B cell (primary cell): ENCODE data around the gene CAMTA2. TPM values are rescaled to one million over a fixed set of nuclear protein-coding genes. Genes with fewer than 3 reads are reported as not detected.

ENCODE experiments used
- ATAC-seq: fragments of 200-7000 bp; cut with Tn5 transposase; one replicate; pipeline ENCODE4 v1.10.0; 2021; ENCODE audit warnings: low read depth, mild to moderate bottlenecking, moderate number of reproducible peaks, moderate library complexity
- CTCF ChIA-PET: fragments of 350-600 bp; sonication (Branson Sonifier 250); formaldehyde crosslinking; loops from one replicate; lab custom pipeline; 2021; ENCODE audit warnings: antibody characterized with exemption, inconsistent platforms; lab: Charles Lee
- POLR2A ChIA-PET: fragments of 350-600 bp; sonication (Branson Sonifier 250); formaldehyde crosslinking; loops from one replicate; lab custom pipeline; 2021; ENCODE audit warnings: antibody characterized with exemption; lab: Charles Lee
- DNase-seq: peaks from one replicate; pipeline ENCODE4 v3.0.0; 2013
- H2AFZ ChIP-seq: 2 replicates; pipeline ENCODE4 v1.6.1; 2012; ENCODE audit warnings: mild to moderate bottlenecking, low read depth, low read length; ENCODE audit not compliant: insufficient read depth, poor library complexity, severe bottlenecking
- H3K27ac ChIP-seq, 2 donors: 1 replicate in 1 of 2; 2 replicates in 1 of 2; pipeline ENCODE4 v1.5.1; 2012 to 2013; ENCODE audit warnings: low read length in 2 of 2, mild to moderate bottlenecking in 2 of 2, moderate library complexity in 1 of 2
- H3K27me3 ChIP-seq, 4 experiments: fragments of 200-600 bp in 1 of 4; sonication (generic) in 1 of 4; replicated peaks in 1 of 4; 1 replicate in 2 of 4; 2 replicates in 2 of 4; pipeline versions ENCODE4 v1.6.1 to v1.7.0; 2013 to 2016; ENCODE audit warnings: low read length in 3 of 4, mild to moderate bottlenecking in 2 of 4, mixed read lengths in 1 of 4, moderate library complexity in 1 of 4; ENCODE audit not compliant: insufficient read depth in 4 of 4, control insufficient read depth in 3 of 4; ENCODE audit errors: control extremely low read depth in 1 of 4
- H3K36me3 ChIP-seq, 2 experiments: replicated peaks in 1 of 2; 1 replicate in 1 of 2; 2 replicates in 1 of 2; pipeline versions ENCODE4 v1.6.1 to v1.7.1; 2013; ENCODE audit warnings: low read length in 1 of 2; ENCODE audit not compliant: insufficient read depth in 2 of 2, control insufficient read depth in 1 of 2; ENCODE audit errors: control extremely low read depth in 1 of 2, extremely low read depth in 1 of 2
- H3K4me1 ChIP-seq, 2 donors: fragments of 200-600 bp in 1 of 2; sonication (generic) in 1 of 2; 1 replicate in 1 of 2; 2 replicates in 1 of 2; pipeline versions ENCODE4 v1.5.1 to v1.6.1; 2013 to 2017; ENCODE audit warnings: low read length in 2 of 2; ENCODE audit not compliant: control insufficient read depth in 2 of 2, insufficient read depth in 2 of 2
- H3K4me2 ChIP-seq: replicated peaks from 2 replicates; pipeline ENCODE3; 2012; ENCODE audit warnings: mild to moderate bottlenecking, low read depth, low read length; ENCODE audit not compliant: poor library complexity, severe bottlenecking
- H3K4me3 ChIP-seq, 5 experiments: fragments of 200-600 bp in 1 of 5; sonication (generic) in 1 of 5; 1 replicate in 3 of 5; 2 replicates in 2 of 5; pipeline versions ENCODE4 v1.5.1 to v1.7.0; 2011 to 2016; ENCODE audit warnings: low read length in 4 of 5, mild to moderate bottlenecking in 4 of 5, low read depth in 2 of 5, control low read depth in 1 of 5, moderate library complexity in 1 of 5; ENCODE audit not compliant: insufficient read depth in 1 of 5; ENCODE audit errors: control extremely low read depth in 1 of 5, extremely low read depth in 1 of 5
- H3K79me2 ChIP-seq: fragments of 200-600 bp; sonication (generic); one replicate; pipeline ENCODE4 v1.6.0; 2016; ENCODE audit warnings: low read length; ENCODE audit not compliant: control insufficient read depth, insufficient read depth
- H3K9ac ChIP-seq: fragments of 200-600 bp; sonication (generic); 2 replicates; pipeline ENCODE4 v1.6.1; 2017; ENCODE audit warnings: mild to moderate bottlenecking, low read length, moderate library complexity
- H3K9me3 ChIP-seq, 3 donors: one replicate each; pipeline versions ENCODE4 v1.6.1 to v1.7.1; 2013; ENCODE audit warnings: low read length in 2 of 3; ENCODE audit not compliant: control insufficient read depth in 2 of 3, insufficient read depth in 1 of 3; ENCODE audit errors: control extremely low read depth in 1 of 3
- H4K20me1 ChIP-seq: 2 replicates; pipeline ENCODE4 v1.6.0; 2012; ENCODE audit warnings: mild to moderate bottlenecking, low read length; ENCODE audit not compliant: insufficient read depth, control insufficient read depth, poor library complexity, severe bottlenecking
- H3K27ac Mint-ChIP-seq: one replicate; pipeline ENCODE4 v1.8.0; 2021; ENCODE audit warnings: mixed read lengths
- H3K27me3 Mint-ChIP-seq: one replicate; pipeline ENCODE4 v1.8.0; 2021; ENCODE audit warnings: mixed read lengths
- H3K4me1 Mint-ChIP-seq: one replicate; pipeline ENCODE4 v1.8.0; 2021; ENCODE audit warnings: mixed read lengths
- H3K4me3 Mint-ChIP-seq: one replicate; pipeline ENCODE4 v1.8.0; 2021; ENCODE audit warnings: mixed read lengths
- H3K9me3 Mint-ChIP-seq: one replicate; pipeline ENCODE4 v1.8.0; 2022; ENCODE audit warnings: mixed read lengths; ENCODE audit not compliant: insufficient read depth
- EZH2 ChIP-seq: IDR thresholded peaks from 2 replicates; pipeline ENCODE4 v1.6.1; 2012; ENCODE audit warnings: borderline replicate concordance, low read depth, mild to moderate bottlenecking, moderate library complexity, low read length; ENCODE audit not compliant: insufficient read depth, poor library complexity, severe bottlenecking
- WGBS: methylation state at CpG from one replicate; pipeline ENCODE4 v1.1.5; 2013; ENCODE audit warnings: missing lambda C conversion rate; ENCODE audit not compliant: insufficient coverage; 5-methylcytosine and 5-hydroxymethylcytosine counted together
- intact Hi-C: fragments of 100-400 bp; cut with micrococcal nuclease; formaldehyde crosslinking; loops from one replicate; pipeline ENCODE4 v1.10.0; 2022
- polyA plus RNA-seq: library from polyadenylated mRNA; depleted of rRNA; stranded (reverse); fragments of >200 nt; gene quantifications from 2 replicates; pipeline ENCODE4 v1.2.3, GENCODE V29; 2012
- total RNA-seq, 2 donors: library from RNA; stranded (reverse); fragments of 120-200 nt in 1 of 2; gene quantifications; 1 replicate in 1 of 2; 2 replicates in 1 of 2; pipeline versions ENCODE4 v1.2.3 to v1.2.4, GENCODE V29; 2013 to 2022
- TF ChIP-seq, protein P1 (sequence below): fragments of 200-600 bp; IDR thresholded peaks from one replicate; pipeline ENCODE4 v1.8.0; 2022; ENCODE audit warnings: antibody characterized with exemption, mild to moderate bottlenecking

CAMTA2 gene
- total and polyA plus RNA-seq, 2 donors (not counting 1 experiment from before 2014, with no cell fraction given): 48.3 to 57.9 TPM

DNA sequence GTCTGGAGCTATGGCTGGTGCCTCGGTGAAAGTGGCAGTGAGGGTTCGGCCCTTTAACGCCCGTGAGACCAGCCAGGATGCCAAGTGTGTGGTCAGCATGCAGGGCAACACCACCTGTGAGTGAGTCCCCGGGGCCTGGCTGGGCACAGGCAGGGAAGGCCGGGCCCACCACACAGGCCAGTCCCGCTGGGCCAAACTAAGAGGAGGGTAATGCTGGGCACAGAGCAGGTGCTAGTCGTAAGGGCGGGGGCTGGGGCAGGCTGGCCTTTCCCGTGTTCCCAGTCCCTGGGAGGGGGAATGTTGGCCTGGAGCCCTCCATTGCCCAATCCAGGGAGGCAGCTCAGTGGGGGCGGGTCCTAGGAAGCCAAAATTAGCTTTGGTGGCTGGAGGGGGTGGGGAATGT is 12.8 kb upstream of the CAMTA2 start:
- Mint-ChIP-seq H3K27me3 (no peaks in the 10 kb centered on the region), H3K4me1 (peaks cover 21% of the 10 kb centered on the region), H3K9me3 (no peaks in the 10 kb centered on the region), H3K27ac (peak overlapping the region; percentile 22), H3K4me3 (peak overlapping the region; percentile 32)
- peaks cover 22 to 26% of the 10 kb centered on the region in 2 donors for H3K4me1 ChIP-seq
- CTCF ChIA-PET: interaction anchor here (0.7 to 3.5 kb wide), 3 partner anchors 12 to 62 kb away, joined by 4 to 26 read pairs (median 4); partner anchors contain the start of gene CAMTA2
- ATAC-seq: no peak
- no peak overlapping the region for H3K4me3 ChIP-seq
- intact Hi-C loops: no loop called here
- peaks cover 0 to 20% (median under 1%) of the 10 kb centered on the region in 4 experiments for H3K27me3 ChIP-seq
- H3K36me3 ChIP-seq: peaks cover 2 to 19% of the 10 kb centered on the region in 2 experiments
- H2AFZ ChIP-seq: no peak overlapping the region
- no peak overlapping the region for H3K27ac ChIP-seq
- H3K9me3 ChIP-seq: no peaks in the 10 kb centered on the region
- no peak overlapping the region for H3K4me2 ChIP-seq
- no peak for DNase-seq
- no peak overlapping the region for H3K9ac ChIP-seq
- no peaks in the 10 kb centered on the region for H3K79me2 ChIP-seq
- WGBS: over 99% methylated on average over 10 of the region's 11 CpGs
- TF ChIP-seq, protein P1, sequence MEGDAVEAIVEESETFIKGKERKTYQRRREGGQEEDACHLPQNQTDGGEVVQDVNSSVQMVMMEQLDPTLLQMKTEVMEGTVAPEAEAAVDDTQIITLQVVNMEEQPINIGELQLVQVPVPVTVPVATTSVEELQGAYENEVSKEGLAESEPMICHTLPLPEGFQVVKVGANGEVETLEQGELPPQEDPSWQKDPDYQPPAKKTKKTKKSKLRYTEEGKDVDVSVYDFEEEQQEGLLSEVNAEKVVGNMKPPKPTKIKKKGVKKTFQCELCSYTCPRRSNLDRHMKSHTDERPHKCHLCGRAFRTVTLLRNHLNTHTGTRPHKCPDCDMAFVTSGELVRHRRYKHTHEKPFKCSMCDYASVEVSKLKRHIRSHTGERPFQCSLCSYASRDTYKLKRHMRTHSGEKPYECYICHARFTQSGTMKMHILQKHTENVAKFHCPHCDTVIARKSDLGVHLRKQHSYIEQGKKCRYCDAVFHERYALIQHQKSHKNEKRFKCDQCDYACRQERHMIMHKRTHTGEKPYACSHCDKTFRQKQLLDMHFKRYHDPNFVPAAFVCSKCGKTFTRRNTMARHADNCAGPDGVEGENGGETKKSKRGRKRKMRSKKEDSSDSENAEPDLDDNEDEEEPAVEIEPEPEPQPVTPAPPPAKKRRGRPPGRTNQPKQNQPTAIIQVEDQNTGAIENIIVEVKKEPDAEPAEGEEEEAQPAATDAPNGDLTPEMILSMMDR: no peak
- no peak for TF ChIP-seq EZH2
- POLR2A ChIA-PET: no interaction called here
- H4K20me1 ChIP-seq: peaks cover 8% of the 10 kb centered on the region

DNA sequence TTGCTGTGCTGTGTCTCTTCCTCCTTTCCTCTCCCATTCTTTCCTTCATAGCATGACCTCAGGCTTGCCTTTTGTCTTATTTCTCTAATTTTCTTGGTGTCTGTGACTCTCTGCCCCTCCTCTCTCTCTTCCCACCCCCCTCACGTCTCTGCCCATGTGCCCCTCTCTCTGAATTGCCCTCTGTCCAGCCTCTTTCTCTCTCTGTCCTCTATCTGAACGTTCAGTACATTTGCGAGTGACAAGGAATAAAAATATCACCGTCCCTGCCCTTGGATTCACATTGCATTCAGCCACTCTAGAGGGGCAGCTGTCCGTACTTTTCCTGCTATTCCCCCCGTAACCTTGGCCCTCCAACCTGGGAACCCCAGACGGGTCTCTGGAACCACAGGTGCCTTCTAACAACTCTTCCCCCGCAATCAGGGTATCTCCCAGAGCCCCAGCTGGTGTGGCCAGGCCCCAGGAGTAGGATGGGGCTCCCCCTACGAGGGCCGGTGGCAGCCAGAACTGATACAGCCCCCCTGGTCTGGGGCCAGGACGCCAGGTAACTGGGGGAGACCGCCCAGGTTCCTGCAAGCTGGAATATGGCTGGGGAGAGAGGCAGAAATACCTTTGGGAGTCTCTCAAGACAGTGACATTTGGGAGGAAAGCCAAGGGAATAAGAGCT is 12.1 kb upstream of the CAMTA2 start:
- peak overlapping the region in 2 of 5 experiments; percentile 67 to 73 for H3K4me3 ChIP-seq
- H3K4me3 Mint-ChIP-seq: peak overlapping the region; percentile 83
- H3K9me3 Mint-ChIP-seq: no peaks in the 10 kb centered on the region
- H3K9ac ChIP-seq: peak overlapping the region; percentile 75
- peak overlapping the region; percentile 97 for H3K4me2 ChIP-seq
- TF ChIP-seq EZH2: no peak
- TF ChIP-seq, protein P1: no peak
- H3K4me1 ChIP-seq: peaks cover 22 to 26% of the 10 kb centered on the region in 2 donors
- intact Hi-C loops: loop anchor here (5.0 kb wide), 2 partner anchors 33 to 63 kb away; no protein-coding TSS in a partner anchor
- 76% methylated on average over 10 of the region's 12 CpGs for WGBS
- no peaks in the 10 kb centered on the region for H3K9me3 ChIP-seq
- H4K20me1 ChIP-seq: peaks cover 8% of the 10 kb centered on the region
- POLR2A ChIA-PET: interaction anchor here (3.1 kb wide), 1 partner anchor 51 kb away, joined by 16 read pairs; the partner anchor contains the start of gene PFN1
- H3K27ac Mint-ChIP-seq: peak overlapping the region; percentile 72
- no peaks in the 10 kb centered on the region for H3K27me3 Mint-ChIP-seq
- DNase-seq: no peak
- no peaks in the 10 kb centered on the region for H3K79me2 ChIP-seq
- CTCF ChIA-PET: interaction anchor here (0.7 to 3.5 kb wide), 3 partner anchors 12 to 62 kb away, joined by 4 to 26 read pairs (median 4); partner anchors contain the start of gene CAMTA2
- H3K4me1 Mint-ChIP-seq: peaks cover 21% of the 10 kb centered on the region
- H3K27me3 ChIP-seq: peaks cover 0 to 19% (median 2%) of the 10 kb centered on the region in 4 experiments
- peaks cover 0 to 13% of the 10 kb centered on the region in 2 experiments for H3K36me3 ChIP-seq
- no peak overlapping the region for H3K27ac ChIP-seq
- no peak overlapping the region for H2AFZ ChIP-seq
- ATAC-seq: no peak
